Breast epithelium (tissue), 3 donors: ENCODE results near the gene CORO7.

Source experiments
- CTCF ChIP-seq, 3 donors: fragments of 450-650 bp; IDR thresholded peaks; one replicate each; pipeline ENCODE4 v1.5.1; 2016 to 2017; ENCODE audit warnings: antibody characterized with exemption in 3 of 3, mild to moderate bottlenecking in 3 of 3, moderate library complexity in 3 of 3
- POLR2AphosphoS5 ChIP-seq, 3 donors: sonication (generic); formaldehyde crosslinking; IDR thresholded peaks; one replicate each; pipeline ENCODE4 v1.6.1; 2017; ENCODE audit warnings: antibody characterized with exemption in 3 of 3

GRCh38 chr16:4385789-4386450 is 30.5 kb downstream of the CORO7 start:
- TF ChIP-seq CTCF (IDR thresholded peaks at IDR 0.05) = no peak
- no peak for TF ChIP-seq POLR2AphosphoS5 (IDR thresholded peaks at IDR 0.05)
